Inferior parietal cortex (tissue), 1 donor: Measurements from ENCODE around the gene URGCP.
"Not testable (repeated sequence)": the region's sequence is repeated elsewhere in the genome, so short reads cannot be mapped to it uniquely, and the experiment has no call there.

Experiments
- DNase-seq: peaks from one replicate; pipeline ENCODE4 v3.0.0-alpha.2; 2016; ENCODE audit errors: extremely low spot score

The URGCP gene

DNA sequence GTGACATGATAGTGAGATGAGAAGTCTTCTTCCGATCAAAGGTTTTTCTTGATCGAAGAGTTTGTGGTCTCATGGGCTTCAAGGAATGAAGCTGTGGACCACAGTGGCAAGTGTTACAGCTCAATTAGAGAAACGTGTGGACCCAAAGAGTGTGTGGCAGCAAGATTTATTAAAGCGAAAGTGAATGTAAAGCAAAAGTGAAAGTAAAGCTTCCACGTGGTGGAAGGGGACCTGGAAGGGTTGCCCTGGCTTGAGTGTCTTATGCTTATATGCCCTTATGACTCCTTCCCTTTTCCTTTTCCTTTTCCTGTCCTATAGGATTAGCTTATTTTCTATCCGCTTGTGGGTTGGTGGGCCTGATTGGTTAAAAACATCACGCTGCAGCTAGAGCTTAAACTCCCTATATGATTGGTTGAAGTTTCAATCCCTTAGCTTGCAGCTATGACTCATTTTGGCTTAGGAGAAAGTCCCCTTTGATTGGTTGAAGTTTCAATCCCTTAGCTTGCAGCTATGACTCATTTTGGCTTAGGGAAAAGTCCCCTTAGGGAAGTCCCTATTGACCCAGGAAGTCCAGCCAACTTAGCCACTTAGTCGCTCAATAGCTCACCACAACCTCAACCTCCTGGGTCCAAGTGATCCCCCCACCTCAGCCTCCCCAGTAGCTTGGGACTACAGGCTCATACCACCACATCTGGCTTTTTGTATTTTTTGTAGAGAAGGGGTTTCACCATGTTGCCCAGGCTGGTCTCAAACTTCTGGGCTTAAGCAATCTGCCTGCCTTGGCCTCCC lies 71.7 kb downstream of the URGCP start:
- no peak for DNase-seq

- DNase-seq = not testable (repeated sequence)
These were observed 75.5 kb downstream of the URGCP start for GRCh38 chr7:43830917-43831316.
